ENCODE results near the gene NCKAP1.

The NCKAP1 gene

DNA sequence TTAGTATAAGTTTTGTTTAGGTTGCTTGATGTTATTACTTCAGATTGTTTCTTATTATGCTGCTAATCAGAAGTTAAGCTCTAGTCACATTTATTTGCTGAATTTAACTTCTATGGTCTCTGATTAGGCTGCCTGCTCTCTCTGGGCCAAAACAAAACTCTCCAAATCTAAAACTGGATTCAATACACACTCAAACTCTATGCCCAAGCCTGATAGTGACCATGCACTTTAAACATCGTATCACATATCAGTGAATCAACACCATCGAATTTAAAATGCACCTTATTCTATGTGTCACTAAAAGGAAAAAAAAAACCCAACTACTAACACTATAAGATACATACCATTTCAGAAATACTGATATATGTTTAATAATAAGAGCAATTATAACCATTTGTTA is 94.9 kb downstream of the NCKAP1 start:
- no peak overlapping the region for H3K27ac ChIP-seq (replicated peaks)

DNA sequence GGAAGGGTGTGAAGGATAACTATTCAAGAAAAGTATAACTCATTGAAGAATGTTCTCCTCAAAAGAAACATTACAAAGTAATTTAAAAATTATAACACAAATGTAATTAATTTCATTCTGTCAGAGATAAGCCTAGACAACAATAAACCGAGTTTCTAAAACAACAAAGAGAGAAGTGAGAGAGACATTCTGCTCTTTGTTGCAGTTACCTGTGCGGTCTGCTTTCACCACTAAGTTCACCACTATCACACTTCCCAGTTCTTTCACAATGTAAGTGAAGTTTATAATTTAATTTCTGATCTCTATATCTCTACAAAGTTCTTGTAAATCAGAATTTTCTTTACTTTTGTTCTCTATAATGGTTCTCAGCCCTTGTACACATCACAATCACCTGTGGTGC is 95.5 kb downstream of the NCKAP1 start:
- H3K27ac ChIP-seq (replicated peaks), result no peak overlapping the region
- no peaks in the 10 kb centered on the region for H3K27me3 ChIP-seq (ENCODE audit: insufficient read depth, poor library complexity, severe bottlenecking)
- no peak for DNase-seq (ENCODE audit: low read depth in 1 of 2, low spot score in 1 of 2)
- TF ChIP-seq POLR2AphosphoS5 (IDR thresholded peaks at IDR 0.05; ENCODE audit: low read depth) (no peak), SPI1 (IDR thresholded peaks at IDR 0.05; ENCODE audit: borderline replicate concordance, low read depth) (no peak), GABPA (IDR thresholded peaks at IDR 0.05; ENCODE audit: low read depth) (no peak)
- TF ChIP-seq, protein P1, sequence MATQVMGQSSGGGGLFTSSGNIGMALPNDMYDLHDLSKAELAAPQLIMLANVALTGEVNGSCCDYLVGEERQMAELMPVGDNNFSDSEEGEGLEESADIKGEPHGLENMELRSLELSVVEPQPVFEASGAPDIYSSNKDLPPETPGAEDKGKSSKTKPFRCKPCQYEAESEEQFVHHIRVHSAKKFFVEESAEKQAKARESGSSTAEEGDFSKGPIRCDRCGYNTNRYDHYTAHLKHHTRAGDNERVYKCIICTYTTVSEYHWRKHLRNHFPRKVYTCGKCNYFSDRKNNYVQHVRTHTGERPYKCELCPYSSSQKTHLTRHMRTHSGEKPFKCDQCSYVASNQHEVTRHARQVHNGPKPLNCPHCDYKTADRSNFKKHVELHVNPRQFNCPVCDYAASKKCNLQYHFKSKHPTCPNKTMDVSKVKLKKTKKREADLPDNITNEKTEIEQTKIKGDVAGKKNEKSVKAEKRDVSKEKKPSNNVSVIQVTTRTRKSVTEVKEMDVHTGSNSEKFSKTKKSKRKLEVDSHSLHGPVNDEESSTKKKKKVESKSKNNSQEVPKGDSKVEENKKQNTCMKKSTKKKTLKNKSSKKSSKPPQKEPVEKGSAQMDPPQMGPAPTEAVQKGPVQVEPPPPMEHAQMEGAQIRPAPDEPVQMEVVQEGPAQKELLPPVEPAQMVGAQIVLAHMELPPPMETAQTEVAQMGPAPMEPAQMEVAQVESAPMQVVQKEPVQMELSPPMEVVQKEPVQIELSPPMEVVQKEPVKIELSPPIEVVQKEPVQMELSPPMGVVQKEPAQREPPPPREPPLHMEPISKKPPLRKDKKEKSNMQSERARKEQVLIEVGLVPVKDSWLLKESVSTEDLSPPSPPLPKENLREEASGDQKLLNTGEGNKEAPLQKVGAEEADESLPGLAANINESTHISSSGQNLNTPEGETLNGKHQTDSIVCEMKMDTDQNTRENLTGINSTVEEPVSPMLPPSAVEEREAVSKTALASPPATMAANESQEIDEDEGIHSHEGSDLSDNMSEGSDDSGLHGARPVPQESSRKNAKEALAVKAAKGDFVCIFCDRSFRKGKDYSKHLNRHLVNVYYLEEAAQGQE (IDR thresholded peaks at IDR 0.05; ENCODE audit: insufficient replicate concordance, low read depth), result no peak
- TF ChIP-seq, protein P2, sequence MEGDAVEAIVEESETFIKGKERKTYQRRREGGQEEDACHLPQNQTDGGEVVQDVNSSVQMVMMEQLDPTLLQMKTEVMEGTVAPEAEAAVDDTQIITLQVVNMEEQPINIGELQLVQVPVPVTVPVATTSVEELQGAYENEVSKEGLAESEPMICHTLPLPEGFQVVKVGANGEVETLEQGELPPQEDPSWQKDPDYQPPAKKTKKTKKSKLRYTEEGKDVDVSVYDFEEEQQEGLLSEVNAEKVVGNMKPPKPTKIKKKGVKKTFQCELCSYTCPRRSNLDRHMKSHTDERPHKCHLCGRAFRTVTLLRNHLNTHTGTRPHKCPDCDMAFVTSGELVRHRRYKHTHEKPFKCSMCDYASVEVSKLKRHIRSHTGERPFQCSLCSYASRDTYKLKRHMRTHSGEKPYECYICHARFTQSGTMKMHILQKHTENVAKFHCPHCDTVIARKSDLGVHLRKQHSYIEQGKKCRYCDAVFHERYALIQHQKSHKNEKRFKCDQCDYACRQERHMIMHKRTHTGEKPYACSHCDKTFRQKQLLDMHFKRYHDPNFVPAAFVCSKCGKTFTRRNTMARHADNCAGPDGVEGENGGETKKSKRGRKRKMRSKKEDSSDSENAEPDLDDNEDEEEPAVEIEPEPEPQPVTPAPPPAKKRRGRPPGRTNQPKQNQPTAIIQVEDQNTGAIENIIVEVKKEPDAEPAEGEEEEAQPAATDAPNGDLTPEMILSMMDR (IDR thresholded peaks at IDR 0.05; ENCODE audit: insufficient read depth, low read length), result no peak
- H3K4me3 ChIP-seq (replicated peaks; ENCODE audit: insufficient read depth, low read length), result no peak overlapping the region

More for the DNA sequence above, 94.9 kb downstream of the NCKAP1 start:
- TF ChIP-seq GABPA (IDR thresholded peaks at IDR 0.05; ENCODE audit: low read depth), result no peak
- TF ChIP-seq, protein P1 (IDR thresholded peaks at IDR 0.05; ENCODE audit: insufficient replicate concordance, low read depth), result no peak
- TF ChIP-seq, protein P2 (IDR thresholded peaks at IDR 0.05; ENCODE audit: insufficient read depth, low read length), result no peak
- no peak for TF ChIP-seq SPI1 (IDR thresholded peaks at IDR 0.05; ENCODE audit: borderline replicate concordance, low read depth)
- no peak for TF ChIP-seq POLR2AphosphoS5 (IDR thresholded peaks at IDR 0.05; ENCODE audit: low read depth)
- H3K27me3 ChIP-seq (ENCODE audit: insufficient read depth, poor library complexity, severe bottlenecking), result no peaks in the 10 kb centered on the region
- no peak overlapping the region for H3K4me3 ChIP-seq (replicated peaks; ENCODE audit: insufficient read depth, low read length)
- no peak for DNase-seq (ENCODE audit: low read depth in 1 of 2, low spot score in 1 of 2)

DNA sequence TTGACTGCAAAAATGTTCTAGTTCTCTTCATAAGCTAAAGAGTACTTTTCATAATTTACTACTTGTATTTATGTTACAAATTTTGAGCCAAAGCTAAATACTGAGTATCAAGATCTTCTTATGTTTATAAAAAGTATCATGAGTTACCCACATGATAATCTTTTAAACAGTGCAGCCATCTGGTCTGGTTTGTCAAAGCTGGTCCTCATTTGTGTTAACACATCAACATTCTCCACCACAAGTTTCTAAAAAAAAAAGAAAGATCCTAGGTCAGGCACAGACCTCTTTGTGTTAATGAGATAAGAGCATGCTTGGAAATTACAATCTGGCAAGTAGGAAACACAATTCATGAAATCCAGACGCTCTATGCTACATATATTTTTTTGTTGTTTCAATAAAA is 96.3 kb downstream of the NCKAP1 start:
- DNase-seq (ENCODE audit: low read depth in 1 of 2, low spot score in 1 of 2), result no peak
- no peaks in the 10 kb centered on the region for H3K27me3 ChIP-seq (ENCODE audit: insufficient read depth, poor library complexity, severe bottlenecking)
- no peak overlapping the region for H3K27ac ChIP-seq (replicated peaks)
- no peak overlapping the region for H3K4me3 ChIP-seq (replicated peaks; ENCODE audit: insufficient read depth, low read length)
- TF ChIP-seq GABPA (IDR thresholded peaks at IDR 0.05; ENCODE audit: low read depth) (no peak), SPI1 (IDR thresholded peaks at IDR 0.05; ENCODE audit: borderline replicate concordance, low read depth) (no peak), POLR2AphosphoS5 (IDR thresholded peaks at IDR 0.05; ENCODE audit: low read depth) (no peak)
- TF ChIP-seq, protein P2 (IDR thresholded peaks at IDR 0.05; ENCODE audit: insufficient read depth, low read length), result no peak
- TF ChIP-seq, protein P1 (IDR thresholded peaks at IDR 0.05; ENCODE audit: insufficient replicate concordance, low read depth), result no peak
